ENCODE results near the gene HOXD8. TPM values are rescaled to one million over a fixed set of nuclear protein-coding genes. Genes with fewer than 3 reads are reported as not detected.

The HOXD8 gene
- total RNA-seq, 1 experiment from 2014 or later: not detected

DNA sequence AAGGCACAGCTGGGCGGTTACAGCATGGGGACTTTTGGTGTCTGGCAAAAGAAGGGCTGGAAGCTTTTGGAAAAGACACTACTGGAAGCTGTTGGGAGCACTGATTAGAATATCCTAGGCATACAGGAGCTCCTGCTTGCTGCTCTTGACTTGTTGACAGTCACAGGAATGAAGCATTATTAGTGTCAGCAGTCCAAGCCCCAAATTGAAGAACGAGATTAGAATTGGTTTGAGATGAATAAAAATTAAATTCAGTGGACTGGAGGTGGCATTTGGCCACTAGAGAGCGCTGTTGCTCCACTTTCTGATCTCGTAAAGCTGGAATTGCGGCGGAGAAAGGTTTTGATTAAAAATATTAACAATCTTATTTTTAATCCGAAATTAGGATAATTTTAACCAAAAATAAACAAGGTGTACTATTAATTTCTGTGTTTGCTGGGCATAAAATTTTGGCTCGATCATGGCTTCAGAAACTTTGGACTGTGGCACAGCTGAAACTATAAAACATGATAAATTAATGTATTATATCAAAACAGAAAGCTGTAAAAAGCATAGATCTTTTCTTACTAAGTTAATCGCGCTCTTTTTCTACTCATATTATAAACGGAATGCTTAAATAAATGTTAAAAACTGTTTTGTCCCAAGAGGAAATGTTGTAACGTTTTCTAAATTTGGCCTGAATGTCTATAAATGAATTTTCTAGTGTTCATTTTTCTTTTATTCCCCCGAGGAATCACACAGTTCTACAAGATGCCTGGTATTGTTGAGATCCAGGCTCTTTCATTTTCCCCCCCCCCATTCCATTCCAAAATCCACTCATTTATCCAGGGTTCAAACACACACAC is 2.4 kb upstream of the HOXD8 start:
- Histone ChIP-seq H3K4me3 (ENCODE audit: low read depth in 2 of 2, low read length in 2 of 2) (peak overlapping the region in 1 of 2 experiments; percentile 25; a peak in 1 of 4 replicates), H3K27ac (ENCODE audit: low read length) (no peak overlapping the region), H3K9me3 (ENCODE audit: control insufficient read depth, insufficient read depth, low read depth, low read length) (no peaks in the 10 kb centered on the region), H3K36me3 (ENCODE audit: control insufficient read depth, insufficient read depth, low read length) (no peaks in the 10 kb centered on the region), H3K4me1 (ENCODE audit: control insufficient read depth, insufficient read depth, low read length) (peaks cover 7% of the 10 kb centered on the region), H3K27me3 (ENCODE audit: control insufficient read depth, insufficient read depth, low read length) (no peaks in the 10 kb centered on the region)
- no peak for TF ChIP-seq SIN3A (IDR thresholded peaks at IDR 0.05; ENCODE audit: borderline replicate concordance, insufficient read depth, low read depth, low read length)
- TF ChIP-seq, protein P1, sequence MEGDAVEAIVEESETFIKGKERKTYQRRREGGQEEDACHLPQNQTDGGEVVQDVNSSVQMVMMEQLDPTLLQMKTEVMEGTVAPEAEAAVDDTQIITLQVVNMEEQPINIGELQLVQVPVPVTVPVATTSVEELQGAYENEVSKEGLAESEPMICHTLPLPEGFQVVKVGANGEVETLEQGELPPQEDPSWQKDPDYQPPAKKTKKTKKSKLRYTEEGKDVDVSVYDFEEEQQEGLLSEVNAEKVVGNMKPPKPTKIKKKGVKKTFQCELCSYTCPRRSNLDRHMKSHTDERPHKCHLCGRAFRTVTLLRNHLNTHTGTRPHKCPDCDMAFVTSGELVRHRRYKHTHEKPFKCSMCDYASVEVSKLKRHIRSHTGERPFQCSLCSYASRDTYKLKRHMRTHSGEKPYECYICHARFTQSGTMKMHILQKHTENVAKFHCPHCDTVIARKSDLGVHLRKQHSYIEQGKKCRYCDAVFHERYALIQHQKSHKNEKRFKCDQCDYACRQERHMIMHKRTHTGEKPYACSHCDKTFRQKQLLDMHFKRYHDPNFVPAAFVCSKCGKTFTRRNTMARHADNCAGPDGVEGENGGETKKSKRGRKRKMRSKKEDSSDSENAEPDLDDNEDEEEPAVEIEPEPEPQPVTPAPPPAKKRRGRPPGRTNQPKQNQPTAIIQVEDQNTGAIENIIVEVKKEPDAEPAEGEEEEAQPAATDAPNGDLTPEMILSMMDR (IDR thresholded peaks at IDR 0.05): peak; percentile 87
- ChIA-PET CTCF (interaction anchor here (0.7 to 1.5 kb wide), 8 partner anchors 12 to 1028 kb away, joined by 3 to 11 read pairs (median 4); partner anchors contain the start of gene HOXD4), POLR2A (no interaction called here)
- in situ Hi-C loops (cut with HindIII; ENCODE audit: low pct_unique_long_range_greater_than_20kb, low sequenced_read_pairs) (no loop called here), intact Hi-C loops (cut with micrococcal nuclease; ENCODE audit: unreplicated experiment) (loop anchor here (2.0 to 10.0 kb wide), 5 partner anchors 512 to 1035 kb away; no protein-coding TSS in a partner anchor)
- DNase-seq (ENCODE audit: low read depth, low spot score) (no peak), ATAC-seq (peak; percentile 72; the same call in 1 of the 2 replicates)
- no TSS peak for BruUV-seq (replicated peaks)

DNA sequence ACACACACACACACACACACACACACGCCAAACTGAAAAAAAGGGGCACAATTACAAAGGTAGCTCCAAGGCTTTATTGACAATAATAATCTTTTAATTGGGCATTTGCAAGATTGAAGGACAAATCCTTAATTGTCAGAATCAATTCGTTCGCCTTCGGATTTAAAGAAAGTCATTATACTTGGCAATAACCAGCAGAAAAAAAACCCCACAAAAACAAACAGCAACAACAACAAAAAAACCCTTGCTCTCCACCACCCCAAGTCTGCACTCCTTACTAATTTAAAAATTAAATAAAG is 1.8 kb upstream of the HOXD8 start:
- in situ Hi-C loops (cut with HindIII; ENCODE audit: low pct_unique_long_range_greater_than_20kb, low sequenced_read_pairs) (no loop called here), intact Hi-C loops (cut with micrococcal nuclease; ENCODE audit: unreplicated experiment) (loop anchor here (2.0 to 10.0 kb wide), 5 partner anchors 511 to 1035 kb away; no protein-coding TSS in a partner anchor)
- TF ChIP-seq POLR2AphosphoS5 (IDR thresholded peaks at IDR 0.05; ENCODE audit: low read depth, low read length): no peak
- no peak for TF ChIP-seq SIN3A (IDR thresholded peaks at IDR 0.05; ENCODE audit: borderline replicate concordance, insufficient read depth, low read depth, low read length)
- TF ChIP-seq, protein P1 (IDR thresholded peaks at IDR 0.05): no peak
- TF ChIP-seq TCF7L2 (IDR thresholded peaks at IDR 0.05; ENCODE audit: low read depth, low read length): no peak
- TF ChIP-seq, protein P2, sequence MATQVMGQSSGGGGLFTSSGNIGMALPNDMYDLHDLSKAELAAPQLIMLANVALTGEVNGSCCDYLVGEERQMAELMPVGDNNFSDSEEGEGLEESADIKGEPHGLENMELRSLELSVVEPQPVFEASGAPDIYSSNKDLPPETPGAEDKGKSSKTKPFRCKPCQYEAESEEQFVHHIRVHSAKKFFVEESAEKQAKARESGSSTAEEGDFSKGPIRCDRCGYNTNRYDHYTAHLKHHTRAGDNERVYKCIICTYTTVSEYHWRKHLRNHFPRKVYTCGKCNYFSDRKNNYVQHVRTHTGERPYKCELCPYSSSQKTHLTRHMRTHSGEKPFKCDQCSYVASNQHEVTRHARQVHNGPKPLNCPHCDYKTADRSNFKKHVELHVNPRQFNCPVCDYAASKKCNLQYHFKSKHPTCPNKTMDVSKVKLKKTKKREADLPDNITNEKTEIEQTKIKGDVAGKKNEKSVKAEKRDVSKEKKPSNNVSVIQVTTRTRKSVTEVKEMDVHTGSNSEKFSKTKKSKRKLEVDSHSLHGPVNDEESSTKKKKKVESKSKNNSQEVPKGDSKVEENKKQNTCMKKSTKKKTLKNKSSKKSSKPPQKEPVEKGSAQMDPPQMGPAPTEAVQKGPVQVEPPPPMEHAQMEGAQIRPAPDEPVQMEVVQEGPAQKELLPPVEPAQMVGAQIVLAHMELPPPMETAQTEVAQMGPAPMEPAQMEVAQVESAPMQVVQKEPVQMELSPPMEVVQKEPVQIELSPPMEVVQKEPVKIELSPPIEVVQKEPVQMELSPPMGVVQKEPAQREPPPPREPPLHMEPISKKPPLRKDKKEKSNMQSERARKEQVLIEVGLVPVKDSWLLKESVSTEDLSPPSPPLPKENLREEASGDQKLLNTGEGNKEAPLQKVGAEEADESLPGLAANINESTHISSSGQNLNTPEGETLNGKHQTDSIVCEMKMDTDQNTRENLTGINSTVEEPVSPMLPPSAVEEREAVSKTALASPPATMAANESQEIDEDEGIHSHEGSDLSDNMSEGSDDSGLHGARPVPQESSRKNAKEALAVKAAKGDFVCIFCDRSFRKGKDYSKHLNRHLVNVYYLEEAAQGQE (IDR thresholded peaks at IDR 0.05; ENCODE audit: insufficient read depth in 1 of 2, low read depth in 2 of 2, low read length in 1 of 2): no peak
- Histone ChIP-seq H3K4me1 (ENCODE audit: control insufficient read depth, insufficient read depth, low read length) (peaks cover 7% of the 10 kb centered on the region), H3K36me3 (ENCODE audit: control insufficient read depth, insufficient read depth, low read length) (no peaks in the 10 kb centered on the region), H3K4me3 (ENCODE audit: low read depth in 2 of 2, low read length in 2 of 2) (no peak overlapping the region), H3K9me3 (ENCODE audit: control insufficient read depth, insufficient read depth, low read depth, low read length) (no peaks in the 10 kb centered on the region), H3K27me3 (ENCODE audit: control insufficient read depth, insufficient read depth, low read length) (no peaks in the 10 kb centered on the region), H3K27ac (ENCODE audit: low read length) (no peak overlapping the region)
- ATAC-seq (no peak), DNase-seq (ENCODE audit: low read depth, low spot score) (no peak)
- POLR2A ChIA-PET: no interaction called here
- CTCF ChIA-PET: interaction anchor here (0.6 kb wide), 1 partner anchor 64 kb away, joined by 6 read pairs; no protein-coding TSS in a partner anchor
- no TSS peak for BruUV-seq (replicated peaks)
